Subcutaneous adipose tissue (tissue), 4 donors: ENCODE data around the gene MSI2. TPM values are rescaled to one million over a fixed set of nuclear protein-coding genes. Genes with fewer than 3 reads are reported as not detected.

Source experiments
- CTCF ChIP-seq: fragments of 450-650 bp; IDR thresholded peaks from one replicate; pipeline ENCODE4 v1.5.1; 2016; ENCODE audit warnings: low read depth, mild to moderate bottlenecking, control low read depth, antibody characterized with exemption, moderate library complexity
- total RNA-seq, 4 donors: library from RNA; depleted of rRNA; stranded (reverse); fragments of >200 nt; gene quantifications; one replicate each; pipeline ENCODE4 v1.1.0, GENCODE V29; 2016

Gene MSI2
- total RNA-seq, 4 donors from 2014 or later: 9.5 to 12.9 (median 10.9) TPM

GRCh38 chr17:57329380-57330214 is 73.3 kb downstream of the MSI2 start:
- no peak for TF ChIP-seq CTCF

- no peak for TF ChIP-seq CTCF
These were observed 74.3 kb downstream of the MSI2 start for GRCh38 chr17:57330587-57330986.

- no peak for TF ChIP-seq CTCF
These were observed 75.1 kb downstream of the MSI2 start for GRCh38 chr17:57331423-57331822.

- no peak for TF ChIP-seq CTCF
These were observed 76.2 kb downstream of the MSI2 start for GRCh38 chr17:57332501-57332900.

- TF ChIP-seq CTCF: no peak
These were observed 79.0 kb downstream of the MSI2 start for GRCh38 chr17:57335195-57335792.

- no peak for TF ChIP-seq CTCF
These were observed 81.1 kb downstream of the MSI2 start for GRCh38 chr17:57337390-57337789.

GRCh38 chr17:57338257-57338914 is 82.1 kb downstream of the MSI2 start:
- TF ChIP-seq CTCF: no peak
